ENCODE results near the gene WDFY2.

WDFY2 gene

DNA sequence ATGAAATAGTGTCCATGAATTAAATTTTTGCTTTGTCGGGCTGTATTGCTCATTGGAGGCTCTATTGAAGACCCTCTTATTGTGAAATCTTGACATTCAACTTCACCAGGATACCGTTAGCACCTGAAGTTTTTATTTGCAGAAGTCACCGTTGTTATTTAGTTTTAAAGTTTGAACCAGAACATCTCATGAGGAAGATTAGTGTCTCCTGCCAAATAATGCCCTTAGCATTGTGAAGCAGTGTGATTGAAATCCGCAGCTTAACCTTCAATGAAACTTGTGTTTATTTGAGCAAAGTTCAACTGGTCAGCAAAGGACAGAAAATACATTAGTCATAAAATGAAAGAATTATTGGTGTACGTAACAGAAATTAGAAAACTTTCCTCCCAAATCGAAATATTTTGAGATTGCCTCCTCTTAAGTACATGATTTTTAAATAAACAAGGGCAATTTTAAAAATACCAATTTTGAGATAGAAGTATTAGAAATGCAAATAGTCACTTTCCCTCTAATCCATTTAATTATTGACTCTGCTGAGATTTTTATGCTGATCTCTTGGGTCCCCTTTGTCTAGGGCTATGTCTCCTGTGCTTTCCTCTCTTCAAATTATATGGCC lies 84.4 kb downstream of the WDFY2 start:
- Histone ChIP-seq H3K9me3 (ENCODE audit: control insufficient read depth in 2 of 2, low read length in 2 of 2) (no peaks in the 10 kb centered on the region), H3K36me3 (ENCODE audit: control insufficient read depth in 2 of 2, insufficient read depth in 2 of 2, low read length in 2 of 2) (no peaks in the 10 kb centered on the region), H3K4me1 (ENCODE audit: control insufficient read depth, insufficient read depth, low read length) (no peaks in the 10 kb centered on the region), H3K27me3 (ENCODE audit: control insufficient read depth in 1 of 2, insufficient read depth in 2 of 2, low read length in 2 of 2) (no peaks in the 10 kb centered on the region), H3K9ac (ENCODE audit: low read length in 2 of 2) (no peak overlapping the region), H3K27ac (ENCODE audit: low read length) (no peak overlapping the region), H3K4me3 (ENCODE audit: low read length in 2 of 2) (no peak overlapping the region)

DNA sequence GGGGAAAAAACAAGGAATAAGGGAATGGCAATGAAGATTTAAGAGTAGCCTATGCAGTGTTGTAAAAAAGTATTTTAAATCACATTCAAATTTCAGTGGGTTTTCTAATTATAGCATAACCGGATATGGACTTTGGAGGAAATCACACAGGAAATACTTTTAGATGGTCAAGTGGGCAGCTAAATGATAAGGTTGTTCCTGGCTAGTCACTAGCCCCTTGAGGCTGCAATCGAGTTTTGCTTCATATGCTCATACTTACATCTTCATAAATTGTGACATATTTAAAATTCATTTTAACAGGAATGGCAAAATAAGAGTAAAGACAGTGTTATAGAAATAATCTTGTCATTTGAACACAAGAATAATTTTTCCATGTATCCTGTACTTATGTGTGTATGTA lies 88.9 kb downstream of the WDFY2 start:
- H3K36me3 ChIP-seq (ENCODE audit: control insufficient read depth in 2 of 2, insufficient read depth in 2 of 2, low read length in 2 of 2) = no peaks in the 10 kb centered on the region
- no peaks in the 10 kb centered on the region for H3K9me3 ChIP-seq (ENCODE audit: control insufficient read depth in 2 of 2, low read length in 2 of 2)
- no peak overlapping the region for H3K4me3 ChIP-seq (ENCODE audit: low read length in 2 of 2)
- H3K9ac ChIP-seq (ENCODE audit: low read length in 2 of 2) = no peak overlapping the region
- no peaks in the 10 kb centered on the region for H3K27me3 ChIP-seq (ENCODE audit: control insufficient read depth in 1 of 2, insufficient read depth in 2 of 2, low read length in 2 of 2)
- no peak overlapping the region for H3K27ac ChIP-seq (ENCODE audit: low read length)
- H3K4me1 ChIP-seq (ENCODE audit: control insufficient read depth, insufficient read depth, low read length) = no peaks in the 10 kb centered on the region

DNA sequence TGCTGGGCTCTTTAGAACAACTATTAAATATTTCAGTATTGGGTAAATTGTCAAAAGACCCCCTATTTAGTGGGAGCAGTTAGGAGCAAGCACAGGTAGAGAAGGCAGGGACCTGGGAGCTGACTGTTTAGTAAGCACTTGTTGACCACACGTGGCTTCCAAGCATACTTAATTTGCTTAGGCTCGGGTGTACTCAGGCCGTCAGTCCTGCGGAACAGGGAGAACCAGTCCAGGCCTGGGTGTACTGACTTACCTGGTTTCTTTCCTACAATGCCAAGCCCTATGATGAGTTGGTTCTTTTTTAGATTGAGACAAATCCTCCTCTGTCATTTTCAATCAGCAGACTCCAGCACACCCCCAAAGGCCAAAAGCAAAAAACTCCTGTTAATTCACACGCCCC lies 90.0 kb downstream of the WDFY2 start:
- no peaks in the 10 kb centered on the region for H3K36me3 ChIP-seq (ENCODE audit: control insufficient read depth in 2 of 2, insufficient read depth in 2 of 2, low read length in 2 of 2)
- no peak overlapping the region for H3K9ac ChIP-seq (ENCODE audit: low read length in 2 of 2)
- H3K27me3 ChIP-seq (ENCODE audit: control insufficient read depth in 1 of 2, insufficient read depth in 2 of 2, low read length in 2 of 2) = no peaks in the 10 kb centered on the region
- no peak overlapping the region for H3K27ac ChIP-seq (ENCODE audit: low read length)
- no peaks in the 10 kb centered on the region for H3K9me3 ChIP-seq (ENCODE audit: control insufficient read depth in 2 of 2, low read length in 2 of 2)
- H3K4me1 ChIP-seq (ENCODE audit: control insufficient read depth, insufficient read depth, low read length) = no peaks in the 10 kb centered on the region
- no peak overlapping the region for H3K4me3 ChIP-seq (ENCODE audit: low read length in 2 of 2)

DNA sequence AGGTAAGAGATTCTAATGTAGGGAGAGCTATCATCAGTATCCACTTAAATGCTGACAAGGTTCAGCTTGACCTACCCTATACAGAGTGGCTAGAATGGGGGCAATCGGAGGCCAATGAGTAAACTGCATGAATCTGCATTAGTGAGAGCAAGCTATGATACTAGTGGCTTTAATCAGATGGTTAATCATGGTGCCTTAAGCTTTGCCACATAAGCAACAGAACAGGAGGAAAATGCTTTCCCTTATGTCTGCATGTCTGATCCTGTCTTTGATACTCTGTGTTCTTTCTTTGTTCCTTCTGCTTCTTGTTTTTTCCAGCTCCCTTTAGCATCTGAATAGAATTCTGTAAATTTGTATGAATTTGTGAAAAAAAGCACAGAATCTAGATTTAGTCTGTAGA lies 91.1 kb downstream of the WDFY2 start:
- H3K4me3 ChIP-seq (ENCODE audit: low read length in 2 of 2) = no peak overlapping the region
- no peak overlapping the region for H3K27ac ChIP-seq (ENCODE audit: low read length)
- H3K36me3 ChIP-seq (ENCODE audit: control insufficient read depth in 2 of 2, insufficient read depth in 2 of 2, low read length in 2 of 2) = no peaks in the 10 kb centered on the region
- H3K27me3 ChIP-seq (ENCODE audit: control insufficient read depth in 1 of 2, insufficient read depth in 2 of 2, low read length in 2 of 2) = no peaks in the 10 kb centered on the region
- H3K4me1 ChIP-seq (ENCODE audit: control insufficient read depth, insufficient read depth, low read length) = no peaks in the 10 kb centered on the region
- no peaks in the 10 kb centered on the region for H3K9me3 ChIP-seq (ENCODE audit: control insufficient read depth in 2 of 2, low read length in 2 of 2)
- H3K9ac ChIP-seq (ENCODE audit: low read length in 2 of 2) = no peak overlapping the region

- H3K4me1 ChIP-seq (ENCODE audit: control insufficient read depth, insufficient read depth, low read length) = no peaks in the 10 kb centered on the region
- no peak overlapping the region for H3K27ac ChIP-seq (ENCODE audit: low read length)
These were observed 91.6 kb downstream of the WDFY2 start for GRCh38 chr13:51675877-51676276.

DNA sequence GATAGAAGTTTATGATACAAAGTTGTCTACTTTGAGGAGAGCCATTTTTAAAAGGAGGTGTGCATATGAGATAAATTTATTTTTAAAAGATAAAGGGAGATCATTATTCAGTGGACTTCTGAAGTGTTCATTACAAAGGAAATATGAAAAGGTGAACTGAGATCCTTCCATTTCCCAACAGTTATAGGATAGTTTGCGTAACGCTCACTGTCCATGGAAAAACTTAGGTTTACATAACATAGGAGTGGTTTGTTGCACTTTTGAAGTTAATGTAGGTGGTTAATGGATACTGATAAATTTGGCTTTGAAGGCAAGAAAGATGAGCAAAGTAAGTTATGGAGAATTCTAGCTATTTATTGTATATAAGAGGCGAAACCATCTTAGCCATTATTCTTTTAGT lies 92.5 kb downstream of the WDFY2 start:
- no peak overlapping the region for H3K4me3 ChIP-seq (ENCODE audit: low read length in 2 of 2)
- H3K4me1 ChIP-seq (ENCODE audit: control insufficient read depth, insufficient read depth, low read length) = no peaks in the 10 kb centered on the region
- no peaks in the 10 kb centered on the region for H3K36me3 ChIP-seq (ENCODE audit: control insufficient read depth in 2 of 2, insufficient read depth in 2 of 2, low read length in 2 of 2)
- H3K27ac ChIP-seq (ENCODE audit: low read length) = no peak overlapping the region
- no peaks in the 10 kb centered on the region for H3K27me3 ChIP-seq (ENCODE audit: control insufficient read depth in 1 of 2, insufficient read depth in 2 of 2, low read length in 2 of 2)
- no peaks in the 10 kb centered on the region for H3K9me3 ChIP-seq (ENCODE audit: control insufficient read depth in 2 of 2, low read length in 2 of 2)
- H3K9ac ChIP-seq (ENCODE audit: low read length in 2 of 2) = no peak overlapping the region

More at GRCh38 chr13:51675877-51676276, 91.6 kb downstream of the WDFY2 start:
- no peak overlapping the region for H3K4me3 ChIP-seq (ENCODE audit: low read length in 2 of 2)
- H3K27me3 ChIP-seq (ENCODE audit: control insufficient read depth in 1 of 2, insufficient read depth in 2 of 2, low read length in 2 of 2) = no peaks in the 10 kb centered on the region
- H3K9me3 ChIP-seq (ENCODE audit: control insufficient read depth in 2 of 2, low read length in 2 of 2) = no peaks in the 10 kb centered on the region
- no peaks in the 10 kb centered on the region for H3K36me3 ChIP-seq (ENCODE audit: control insufficient read depth in 2 of 2, insufficient read depth in 2 of 2, low read length in 2 of 2)
- no peak overlapping the region for H3K9ac ChIP-seq (ENCODE audit: low read length in 2 of 2)

DNA sequence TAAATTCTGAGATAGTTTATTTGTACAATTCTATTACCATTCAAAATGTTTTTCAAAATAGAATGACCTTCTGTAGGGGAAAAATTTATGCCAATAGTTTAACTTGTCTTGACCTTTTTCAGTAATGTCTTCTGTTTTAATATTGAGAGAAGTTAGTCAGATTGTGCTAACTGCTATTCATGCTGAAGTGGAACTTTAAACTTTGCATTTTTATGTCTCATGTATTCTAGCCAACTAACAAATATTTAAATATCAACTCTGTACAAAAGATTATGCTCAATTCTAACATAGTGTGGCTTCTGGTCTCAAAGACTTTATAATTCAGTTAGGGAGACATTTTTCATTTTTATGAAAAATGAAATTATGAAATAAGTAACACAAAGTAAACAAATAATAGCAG lies 94.2 kb downstream of the WDFY2 start:
- H3K27ac ChIP-seq (ENCODE audit: low read length) = no peak overlapping the region
- H3K36me3 ChIP-seq (ENCODE audit: control insufficient read depth in 2 of 2, insufficient read depth in 2 of 2, low read length in 2 of 2) = no peaks in the 10 kb centered on the region
- H3K9me3 ChIP-seq (ENCODE audit: control insufficient read depth in 2 of 2, low read length in 2 of 2) = no peaks in the 10 kb centered on the region
- H3K27me3 ChIP-seq (ENCODE audit: control insufficient read depth in 1 of 2, insufficient read depth in 2 of 2, low read length in 2 of 2) = no peaks in the 10 kb centered on the region
- H3K4me3 ChIP-seq (ENCODE audit: low read length in 2 of 2) = no peak overlapping the region
- H3K4me1 ChIP-seq (ENCODE audit: control insufficient read depth, insufficient read depth, low read length) = no peaks in the 10 kb centered on the region
- H3K9ac ChIP-seq (ENCODE audit: low read length in 2 of 2) = no peak overlapping the region

- Histone ChIP-seq H3K9ac (ENCODE audit: low read length in 2 of 2) (no peak overlapping the region), H3K4me3 (ENCODE audit: low read length in 2 of 2) (no peak overlapping the region), H3K4me1 (ENCODE audit: control insufficient read depth, insufficient read depth, low read length) (no peaks in the 10 kb centered on the region), H3K27ac (ENCODE audit: low read length) (no peak overlapping the region), H3K36me3 (ENCODE audit: control insufficient read depth in 2 of 2, insufficient read depth in 2 of 2, low read length in 2 of 2) (no peaks in the 10 kb centered on the region), H3K9me3 (ENCODE audit: control insufficient read depth in 2 of 2, low read length in 2 of 2) (no peaks in the 10 kb centered on the region), H3K27me3 (ENCODE audit: control insufficient read depth in 1 of 2, insufficient read depth in 2 of 2, low read length in 2 of 2) (no peaks in the 10 kb centered on the region)
These were observed 95.4 kb downstream of the WDFY2 start for GRCh38 chr13:51679616-51680015.

DNA sequence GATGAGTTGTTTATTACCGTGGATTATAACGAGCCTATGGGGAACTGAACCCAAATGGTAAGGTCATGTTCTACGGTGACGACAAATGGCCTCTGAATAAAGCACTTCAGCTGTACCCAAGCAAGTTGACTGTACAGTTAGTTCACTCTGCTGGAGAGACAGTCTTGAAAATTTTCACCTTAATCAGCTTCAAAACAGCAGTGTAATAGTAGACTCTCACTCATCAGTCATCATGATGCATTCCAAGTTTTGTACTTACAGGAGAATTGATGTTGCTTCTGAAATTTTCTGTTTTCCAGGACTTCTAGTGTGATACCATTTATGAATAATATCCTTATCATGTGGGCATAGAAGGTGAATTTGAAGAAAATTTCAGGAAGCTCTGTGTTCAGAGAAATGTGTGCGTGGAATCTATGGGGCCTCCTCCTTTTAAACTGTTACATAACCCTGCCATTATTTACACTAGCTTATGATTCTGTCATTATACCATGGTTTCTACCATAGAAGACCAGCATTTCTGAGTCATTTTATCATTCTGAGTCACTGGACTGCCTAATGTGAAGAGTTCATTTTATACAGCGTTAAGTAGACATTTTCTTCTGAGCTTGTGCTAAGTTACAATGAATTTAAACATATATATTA lies 96.9 kb downstream of the WDFY2 start:
- Histone ChIP-seq H3K27ac (ENCODE audit: low read length) (no peak overlapping the region), H3K27me3 (ENCODE audit: control insufficient read depth in 1 of 2, insufficient read depth in 2 of 2, low read length in 2 of 2) (no peaks in the 10 kb centered on the region), H3K9me3 (ENCODE audit: control insufficient read depth in 2 of 2, low read length in 2 of 2) (no peaks in the 10 kb centered on the region), H3K4me1 (ENCODE audit: control insufficient read depth, insufficient read depth, low read length) (no peaks in the 10 kb centered on the region), H3K4me3 (ENCODE audit: low read length in 2 of 2) (no peak overlapping the region), H3K9ac (ENCODE audit: low read length in 2 of 2) (no peak overlapping the region), H3K36me3 (ENCODE audit: control insufficient read depth in 2 of 2, insufficient read depth in 2 of 2, low read length in 2 of 2) (no peaks in the 10 kb centered on the region)

DNA sequence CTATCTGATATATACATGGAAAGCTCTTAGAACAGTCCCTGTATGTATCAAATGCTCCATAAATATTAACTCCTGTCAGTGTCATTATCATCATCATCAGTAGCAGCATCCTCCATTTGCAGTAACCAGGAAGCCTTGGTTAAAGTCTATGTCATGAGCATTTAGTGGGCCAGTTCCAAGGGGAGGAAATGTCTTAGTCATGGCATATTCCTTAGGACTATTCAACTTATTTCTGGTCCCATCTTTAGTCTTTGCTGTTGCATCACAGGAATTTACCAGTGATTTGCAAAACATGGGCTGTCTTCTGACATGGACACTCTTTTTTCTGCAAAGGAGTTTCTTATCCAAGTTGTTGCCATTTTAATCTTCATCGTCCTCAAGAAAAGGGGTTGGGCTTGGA lies 98.4 kb downstream of the WDFY2 start:
- Histone ChIP-seq H3K4me1 (ENCODE audit: control insufficient read depth, insufficient read depth, low read length) (no peaks in the 10 kb centered on the region), H3K27ac (ENCODE audit: low read length) (no peak overlapping the region), H3K36me3 (ENCODE audit: control insufficient read depth in 2 of 2, insufficient read depth in 2 of 2, low read length in 2 of 2) (no peaks in the 10 kb centered on the region), H3K4me3 (ENCODE audit: low read length in 2 of 2) (no peak overlapping the region), H3K9me3 (ENCODE audit: control insufficient read depth in 2 of 2, low read length in 2 of 2) (no peaks in the 10 kb centered on the region), H3K9ac (ENCODE audit: low read length in 2 of 2) (no peak overlapping the region), H3K27me3 (ENCODE audit: control insufficient read depth in 1 of 2, insufficient read depth in 2 of 2, low read length in 2 of 2) (no peaks in the 10 kb centered on the region)

- Histone ChIP-seq H3K4me1 (ENCODE audit: control insufficient read depth, insufficient read depth, low read length) (no peaks in the 10 kb centered on the region), H3K27me3 (ENCODE audit: control insufficient read depth in 1 of 2, insufficient read depth in 2 of 2, low read length in 2 of 2) (no peaks in the 10 kb centered on the region), H3K4me3 (ENCODE audit: low read length in 2 of 2) (no peak overlapping the region), H3K9ac (ENCODE audit: low read length in 2 of 2) (no peak overlapping the region), H3K27ac (ENCODE audit: low read length) (no peak overlapping the region), H3K9me3 (ENCODE audit: control insufficient read depth in 2 of 2, low read length in 2 of 2) (no peaks in the 10 kb centered on the region), H3K36me3 (ENCODE audit: control insufficient read depth in 2 of 2, insufficient read depth in 2 of 2, low read length in 2 of 2) (no peaks in the 10 kb centered on the region)
These were observed 99.3 kb downstream of the WDFY2 start for GRCh38 chr13:51683597-51683996.
